GM10248 (cell line): Measurements from ENCODE around the gene LFNG.

Source experiments
- CTCF ChIA-PET: fragments of 300-600 bp; sonication (Branson Sonifier 250); formaldehyde crosslinking; extraction: SDS; loops from one replicate; lab custom pipeline; 2021; ENCODE audit warnings: antibody characterized with exemption; lab: Yijun Ruan, JAX
- POLR2A ChIA-PET: fragments of 350-650 bp; sonication (Branson Sonifier 250); formaldehyde crosslinking; extraction: SDS; loops from one replicate; lab custom pipeline; 2020; ENCODE audit warnings: antibody characterized with exemption; lab: Yijun Ruan, JAX
- DNase-seq: peaks from one replicate; pipeline ENCODE4 v3.0.0; 2012; ENCODE audit errors: extremely low spot score
- TF ChIP-seq, protein P1 (sequence below): IDR thresholded peaks from 2 replicates; pipeline ENCODE4 v1.5.1; 2012; ENCODE audit warnings: mild to moderate bottlenecking, low read depth; ENCODE audit errors: extremely low read depth, missing control alignments, control extremely low read depth

The LFNG gene

GRCh38 chr7:2514473-2515423 lies 4.8 kb upstream of the LFNG start:
- ChIA-PET CTCF (no interaction called here), POLR2A (no interaction called here)
- TF ChIP-seq, protein P1, sequence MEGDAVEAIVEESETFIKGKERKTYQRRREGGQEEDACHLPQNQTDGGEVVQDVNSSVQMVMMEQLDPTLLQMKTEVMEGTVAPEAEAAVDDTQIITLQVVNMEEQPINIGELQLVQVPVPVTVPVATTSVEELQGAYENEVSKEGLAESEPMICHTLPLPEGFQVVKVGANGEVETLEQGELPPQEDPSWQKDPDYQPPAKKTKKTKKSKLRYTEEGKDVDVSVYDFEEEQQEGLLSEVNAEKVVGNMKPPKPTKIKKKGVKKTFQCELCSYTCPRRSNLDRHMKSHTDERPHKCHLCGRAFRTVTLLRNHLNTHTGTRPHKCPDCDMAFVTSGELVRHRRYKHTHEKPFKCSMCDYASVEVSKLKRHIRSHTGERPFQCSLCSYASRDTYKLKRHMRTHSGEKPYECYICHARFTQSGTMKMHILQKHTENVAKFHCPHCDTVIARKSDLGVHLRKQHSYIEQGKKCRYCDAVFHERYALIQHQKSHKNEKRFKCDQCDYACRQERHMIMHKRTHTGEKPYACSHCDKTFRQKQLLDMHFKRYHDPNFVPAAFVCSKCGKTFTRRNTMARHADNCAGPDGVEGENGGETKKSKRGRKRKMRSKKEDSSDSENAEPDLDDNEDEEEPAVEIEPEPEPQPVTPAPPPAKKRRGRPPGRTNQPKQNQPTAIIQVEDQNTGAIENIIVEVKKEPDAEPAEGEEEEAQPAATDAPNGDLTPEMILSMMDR: no peak
- no peak for DNase-seq

- DNase-seq: no peak
- TF ChIP-seq, protein P1: no peak
- ChIA-PET POLR2A (no interaction called here), CTCF (interaction anchor here (1.5 to 1.6 kb wide), 2 partner anchors 47 to 195 kb away, joined by 3 to 5 read pairs; no protein-coding TSS in a partner anchor)
Measured at GRCh38 chr7:2515424-2516193, 4.0 kb upstream of the LFNG start.

- CTCF ChIA-PET: interaction anchor here (1.5 to 1.8 kb wide), 3 partner anchors 43 to 194 kb away, joined by 3 to 5 read pairs (median 4); partner anchors contain the start of gene IQCE
- DNase-seq: no peak
- TF ChIP-seq, protein P1: no peak
- POLR2A ChIA-PET: no interaction called here
Measured at GRCh38 chr7:2516194-2516555, 3.4 kb upstream of the LFNG start.

DNA sequence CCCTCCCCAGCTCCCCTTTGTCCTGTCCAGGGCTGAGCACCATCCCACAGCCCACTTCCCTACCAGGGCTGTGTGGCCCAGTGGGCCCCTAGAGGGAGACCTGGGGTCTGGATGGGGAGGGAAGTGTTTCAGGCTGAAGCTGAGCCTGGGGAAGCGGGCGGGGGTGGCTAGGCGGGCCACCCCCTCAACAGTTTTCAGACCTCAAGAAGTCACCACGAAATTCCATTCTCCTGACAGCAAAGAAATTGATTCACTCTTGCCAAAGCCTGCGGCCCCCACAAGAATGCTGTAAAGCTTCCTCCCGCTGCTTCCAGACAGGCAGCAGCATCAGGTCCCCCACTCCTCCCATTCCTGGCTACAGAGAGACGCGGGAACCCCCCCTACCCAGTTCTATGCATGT lies 2.5 kb upstream of the LFNG start:
- TF ChIP-seq, protein P1: no peak
- ChIA-PET CTCF (interaction anchor here (1.5 to 1.8 kb wide), 3 partner anchors 42 to 193 kb away, joined by 3 to 5 read pairs (median 4); partner anchors contain the start of gene IQCE), POLR2A (no interaction called here)
- DNase-seq: no peak

DNA sequence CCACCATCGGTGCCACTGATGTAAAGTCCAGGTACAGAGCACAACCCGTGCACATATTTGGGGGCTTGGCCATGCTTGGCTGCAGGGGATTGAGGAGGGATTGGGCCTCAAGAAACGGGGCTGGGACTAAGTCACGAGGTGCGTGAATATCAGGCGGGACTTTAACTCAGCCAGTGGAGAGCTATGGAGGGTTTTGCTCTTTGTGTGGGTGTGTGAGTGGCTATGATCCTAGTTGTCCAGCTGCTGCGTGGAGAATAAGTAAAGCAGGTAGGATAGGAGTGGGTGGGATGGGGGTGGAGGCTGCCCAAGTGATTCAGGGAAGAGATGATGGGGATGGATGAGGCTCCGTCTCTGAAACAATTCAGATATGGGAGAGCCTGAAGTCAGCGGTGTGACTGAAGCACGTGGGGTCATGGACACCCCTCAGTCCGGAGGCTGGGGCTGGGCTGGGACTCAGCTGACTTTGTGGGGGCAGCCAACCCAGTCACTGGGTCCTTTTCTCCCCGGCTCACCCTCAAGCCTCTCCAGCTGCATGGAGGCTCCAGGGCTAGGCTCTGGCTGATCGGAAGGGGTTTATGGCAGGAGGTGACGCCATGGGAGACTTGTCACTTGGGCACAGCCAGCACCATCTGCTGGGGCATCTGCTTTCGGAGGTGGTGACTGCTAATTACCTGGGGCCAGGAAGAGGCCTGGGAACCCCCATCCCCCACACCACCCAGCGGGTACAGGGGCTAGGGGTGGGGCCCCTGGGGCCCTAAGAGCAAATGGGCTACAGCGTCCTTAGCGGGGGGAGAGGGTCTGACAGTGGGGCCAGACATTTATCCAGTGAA lies 1.7 kb upstream of the LFNG start:
- POLR2A ChIA-PET: no interaction called here
- CTCF ChIA-PET: interaction anchor here (1.8 kb wide), 1 partner anchor 41 kb away, joined by 4 read pairs; the partner anchor contains the start of gene IQCE
- DNase-seq: no peak
- TF ChIP-seq, protein P1: no peak
